ENCODE results near the gene NECAB3.

GRCh38 chr20:33646191-33646590 lies 28.0 kb downstream of the NECAB3 start:
- TF ChIP-seq CTCF (IDR thresholded peaks at IDR 0.05) (no peak), POLR2A (IDR thresholded peaks at IDR 0.05) (no peak)

Measured in prostate gland (tissue), 2 donors.